Measurements from ENCODE around the gene MAP2K6. TPM values are rescaled to one million over a fixed set of nuclear protein-coding genes. Genes with fewer than 3 reads are reported as not detected.

The MAP2K6 gene
- total and polyA plus RNA-seq, 4 experiments from 2014 or later: 14.5 to 21.3 (median 17.4) TPM

DNA sequence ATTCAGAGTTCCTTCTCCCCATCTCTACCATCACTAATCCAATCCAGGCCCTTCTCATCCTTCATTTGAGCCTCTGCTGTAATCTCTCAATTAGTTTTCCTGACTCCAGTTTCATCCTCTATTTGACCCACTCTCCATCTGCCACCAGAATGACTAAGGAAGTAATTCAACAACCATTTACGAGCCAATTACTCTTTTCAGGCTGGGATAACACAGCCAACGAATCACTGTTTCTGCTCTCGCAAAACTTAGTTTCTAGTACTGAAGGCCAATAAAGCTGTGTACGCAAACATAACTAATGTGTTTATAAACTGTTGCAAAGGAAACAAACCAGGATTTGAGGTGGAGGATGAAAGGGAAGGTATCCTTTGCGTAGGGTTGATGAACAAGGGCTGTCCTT, 53.7 kb downstream of the MAP2K6 start:
- Mint-ChIP-seq H3K36me3 (peaks cover 20 to 33% of the 10 kb centered on the region in 2 donors), H3K27ac (no peak overlapping the region), H3K4me1 (peaks cover 11 to 16% (median 12%) of the 10 kb centered on the region in 4 donors), H3K4me3 (no peak overlapping the region), H3K27me3 (no peaks in the 10 kb centered on the region), H3K9me3 (no peaks in the 10 kb centered on the region)
- H3K4me3 ChIP-seq (ENCODE audit: low read length in 2 of 2): no peak overlapping the region
- no peaks in the 10 kb centered on the region for H3K27me3 ChIP-seq (ENCODE audit: insufficient read depth, low read length)
- ChIA-PET POLR2A (ENCODE audit: partially characterized antibody) (no interaction called here), CTCF (ENCODE audit: partially characterized antibody) (no interaction called here)
- H3K27ac ChIP-seq (ENCODE audit: low read depth, low read length): no peak overlapping the region
- no peaks in the 10 kb centered on the region for H3K9me3 ChIP-seq (ENCODE audit: control insufficient read depth in 1 of 2, low read length in 2 of 2)
- no peak for DNase-seq
- intact Hi-C loops (cut with micrococcal nuclease): no loop called here
- H3K4me1 ChIP-seq (ENCODE audit: insufficient read depth, low read length): no peaks in the 10 kb centered on the region
- no peaks in the 10 kb centered on the region for H3K36me3 ChIP-seq (ENCODE audit: insufficient read depth, low read length)

DNA sequence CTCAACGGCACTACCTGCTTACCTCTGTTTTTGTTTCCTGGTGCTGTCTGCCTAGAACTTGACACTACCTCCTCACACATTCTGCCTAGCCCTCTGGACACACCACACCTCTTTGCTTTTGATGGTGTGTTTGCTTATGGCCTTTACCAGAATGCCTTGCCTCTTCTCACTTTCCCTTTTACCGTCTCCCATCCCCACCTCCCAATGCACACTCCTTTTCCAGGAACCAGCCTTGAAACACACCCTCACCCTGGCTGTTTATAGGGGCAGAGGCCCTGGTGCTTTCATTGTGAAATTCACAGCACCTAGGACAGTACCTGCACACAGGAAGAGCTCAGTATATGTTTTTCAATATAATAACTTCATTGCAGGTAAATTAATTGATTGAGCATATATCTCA, 56.2 kb downstream of the MAP2K6 start:
- H3K9me3 Mint-ChIP-seq: no peaks in the 10 kb centered on the region
- CTCF ChIA-PET (ENCODE audit: partially characterized antibody): no interaction called here
- H3K4me3 Mint-ChIP-seq: no peak overlapping the region
- Histone ChIP-seq H3K27ac (ENCODE audit: low read depth, low read length) (no peak overlapping the region), H3K9me3 (ENCODE audit: control insufficient read depth in 1 of 2, low read length in 2 of 2) (no peaks in the 10 kb centered on the region), H3K36me3 (ENCODE audit: insufficient read depth, low read length) (no peaks in the 10 kb centered on the region), H3K4me1 (ENCODE audit: insufficient read depth, low read length) (no peaks in the 10 kb centered on the region), H3K4me3 (ENCODE audit: low read length in 2 of 2) (no peak overlapping the region), H3K27me3 (ENCODE audit: insufficient read depth, low read length) (no peaks in the 10 kb centered on the region)
- no peaks in the 10 kb centered on the region for H3K27me3 Mint-ChIP-seq
- intact Hi-C loops (cut with micrococcal nuclease): no loop called here
- H3K36me3 Mint-ChIP-seq: peaks cover 29 to 31% of the 10 kb centered on the region in 2 donors
- H3K4me1 Mint-ChIP-seq: peaks cover 12 to 16% (median 16%) of the 10 kb centered on the region in 4 donors
- DNase-seq: no peak
- POLR2A ChIA-PET (ENCODE audit: partially characterized antibody): no interaction called here
- H3K27ac Mint-ChIP-seq: peak overlapping the region in 3 of 7 donors; percentile 6 to 78 (median 56)

DNA sequence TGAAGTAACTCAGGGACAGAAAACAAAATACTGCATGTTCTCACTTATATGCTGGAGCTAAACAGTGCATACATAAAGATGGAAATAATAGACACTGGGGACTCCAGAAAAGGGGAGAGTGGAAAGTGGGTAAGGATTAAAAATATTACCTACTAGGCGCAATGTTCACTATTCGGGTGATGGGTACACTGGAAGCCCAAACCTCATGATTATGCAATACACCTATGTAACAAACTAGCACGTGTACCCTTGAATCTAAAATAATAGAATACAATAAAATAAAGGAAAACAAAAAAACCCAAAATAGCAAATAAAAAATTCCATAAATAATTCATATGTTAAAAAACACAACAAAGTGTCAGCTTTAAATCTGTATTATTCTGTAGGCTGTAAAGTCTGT, 56.9 kb downstream of the MAP2K6 start:
- H3K4me3 Mint-ChIP-seq: no peak overlapping the region
- H3K9me3 ChIP-seq (ENCODE audit: control insufficient read depth in 1 of 2, low read length in 2 of 2): no peaks in the 10 kb centered on the region
- no peak for DNase-seq
- POLR2A ChIA-PET (ENCODE audit: partially characterized antibody): no interaction called here
- no peaks in the 10 kb centered on the region for H3K4me1 ChIP-seq (ENCODE audit: insufficient read depth, low read length)
- no peak overlapping the region for H3K27ac Mint-ChIP-seq
- H3K4me1 Mint-ChIP-seq: peaks cover 9 to 15% (median 13%) of the 10 kb centered on the region in 4 donors
- H3K27ac ChIP-seq (ENCODE audit: low read depth, low read length): no peak overlapping the region
- no peaks in the 10 kb centered on the region for H3K27me3 ChIP-seq (ENCODE audit: insufficient read depth, low read length)
- no peaks in the 10 kb centered on the region for H3K36me3 ChIP-seq (ENCODE audit: insufficient read depth, low read length)
- no peaks in the 10 kb centered on the region for H3K9me3 Mint-ChIP-seq
- H3K27me3 Mint-ChIP-seq: no peaks in the 10 kb centered on the region
- CTCF ChIA-PET (ENCODE audit: partially characterized antibody): no interaction called here
- intact Hi-C loops (cut with micrococcal nuclease): no loop called here
- H3K36me3 Mint-ChIP-seq: peaks cover 30 to 35% of the 10 kb centered on the region in 2 donors
- no peak overlapping the region for H3K4me3 ChIP-seq (ENCODE audit: low read length in 2 of 2)

DNA sequence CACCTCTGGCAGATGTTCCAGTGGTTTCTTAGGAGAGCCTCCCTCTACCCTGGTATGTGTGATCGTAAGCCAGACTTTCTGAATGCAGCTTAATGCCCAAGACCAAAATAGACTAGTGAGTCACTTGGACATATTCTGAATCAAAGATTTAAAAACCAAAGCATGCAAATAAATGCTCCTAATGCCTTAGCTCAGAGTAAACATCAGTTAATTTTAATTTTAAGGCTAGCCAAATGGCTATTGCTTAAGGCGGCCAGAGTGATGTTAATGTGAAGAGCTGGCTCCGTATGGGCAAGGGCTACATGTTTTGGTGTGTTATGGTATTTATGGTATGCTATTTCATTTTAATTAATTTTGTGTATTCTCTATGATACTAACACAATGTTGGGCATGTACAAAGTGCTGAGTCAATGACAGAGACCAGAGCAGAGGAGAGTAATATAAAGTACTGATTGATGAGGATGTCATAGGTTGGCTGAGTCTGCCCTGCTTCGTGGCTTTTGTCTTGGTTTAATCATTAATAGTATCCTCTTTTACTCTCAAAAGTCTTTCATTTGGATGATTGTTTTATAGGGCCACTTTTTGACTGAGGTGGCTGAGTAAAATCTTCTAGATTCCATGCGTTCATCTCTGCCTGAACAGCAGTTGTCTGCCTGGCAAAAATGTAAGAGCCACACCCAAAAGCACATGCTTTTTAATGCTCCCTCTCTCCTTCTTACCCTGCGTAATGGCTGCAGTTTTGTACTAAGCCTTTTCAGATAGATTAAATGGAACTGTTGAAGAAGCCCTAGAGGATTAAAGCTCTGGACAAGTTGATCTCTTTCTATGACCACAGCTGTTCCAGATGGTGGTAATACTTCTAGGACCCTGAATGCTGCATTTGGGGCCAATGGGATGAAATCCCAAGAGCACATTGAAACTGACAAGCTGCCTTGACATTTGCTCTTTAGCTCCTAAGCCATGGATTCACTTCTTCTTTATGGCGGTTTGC, 59.6 kb downstream of the MAP2K6 start:
- ChIA-PET POLR2A (ENCODE audit: partially characterized antibody) (no interaction called here), CTCF (ENCODE audit: partially characterized antibody) (no interaction called here)
- Mint-ChIP-seq H3K36me3 (peaks cover 28 to 37% of the 10 kb centered on the region in 2 donors), H3K4me3 (no peak overlapping the region), H3K27ac (peak overlapping the region in 1 of 7 donors; percentile 68), H3K27me3 (no peaks in the 10 kb centered on the region), H3K4me1 (peaks cover 12 to 28% (median 18%) of the 10 kb centered on the region in 4 donors), H3K9me3 (no peaks in the 10 kb centered on the region)
- Histone ChIP-seq H3K36me3 (ENCODE audit: insufficient read depth, low read length) (no peaks in the 10 kb centered on the region), H3K27me3 (ENCODE audit: insufficient read depth, low read length) (no peaks in the 10 kb centered on the region), H3K9me3 (ENCODE audit: control insufficient read depth in 1 of 2, low read length in 2 of 2) (no peaks in the 10 kb centered on the region), H3K27ac (ENCODE audit: low read depth, low read length) (no peak overlapping the region), H3K4me1 (ENCODE audit: insufficient read depth, low read length) (no peaks in the 10 kb centered on the region), H3K4me3 (ENCODE audit: low read length in 2 of 2) (no peak overlapping the region)
- intact Hi-C loops (cut with micrococcal nuclease): no loop called here
- DNase-seq: no peak

DNA sequence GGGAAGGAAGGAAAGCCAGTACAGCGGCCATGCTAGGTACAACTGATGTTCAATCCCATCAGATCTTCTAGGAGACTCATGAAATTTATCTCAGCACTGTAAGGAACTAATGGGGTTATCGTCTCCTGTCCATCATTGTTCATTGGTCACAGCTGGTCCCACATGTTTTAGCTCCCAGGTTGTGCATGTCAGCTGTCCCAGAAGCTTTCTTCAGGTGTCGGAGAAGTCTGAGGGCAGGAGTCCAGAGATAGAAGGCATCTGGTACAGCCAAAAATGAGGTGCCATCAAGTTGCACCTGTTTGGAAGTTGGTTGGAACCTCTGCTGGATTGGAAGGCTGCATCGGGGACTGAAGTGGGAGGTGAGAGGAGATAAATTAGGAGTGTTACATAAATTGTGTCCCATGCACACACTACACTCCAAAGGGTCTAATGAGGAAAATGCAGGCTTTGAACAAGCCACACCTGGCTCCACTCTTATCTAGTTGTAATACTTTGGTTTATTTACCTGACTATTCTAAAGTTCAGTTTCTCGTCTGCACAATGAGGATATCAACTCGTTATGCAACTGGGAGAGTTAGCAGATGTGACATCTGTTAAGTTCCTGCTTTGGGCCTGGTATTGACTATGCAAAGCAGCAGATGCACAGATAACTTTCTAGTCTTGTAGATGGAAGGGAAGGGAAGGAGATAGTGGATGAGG, 62.9 kb downstream of the MAP2K6 start:
- no peak overlapping the region for H3K27ac ChIP-seq (ENCODE audit: low read depth, low read length)
- H3K9me3 ChIP-seq (ENCODE audit: control insufficient read depth in 1 of 2, low read length in 2 of 2): no peaks in the 10 kb centered on the region
- no peak overlapping the region for H3K4me3 ChIP-seq (ENCODE audit: low read length in 2 of 2)
- H3K4me1 ChIP-seq (ENCODE audit: insufficient read depth, low read length): no peaks in the 10 kb centered on the region
- intact Hi-C loops (cut with micrococcal nuclease): no loop called here
- H3K27ac Mint-ChIP-seq: peak overlapping the region in 1 of 7 donors; percentile 40
- H3K27me3 ChIP-seq (ENCODE audit: insufficient read depth, low read length): no peaks in the 10 kb centered on the region
- ChIA-PET POLR2A (ENCODE audit: partially characterized antibody) (no interaction called here), CTCF (ENCODE audit: partially characterized antibody) (no interaction called here)
- no peaks in the 10 kb centered on the region for H3K9me3 Mint-ChIP-seq
- H3K4me1 Mint-ChIP-seq: peaks cover 13 to 22% (median 21%) of the 10 kb centered on the region in 4 donors
- no peaks in the 10 kb centered on the region for H3K36me3 ChIP-seq (ENCODE audit: insufficient read depth, low read length)
- H3K36me3 Mint-ChIP-seq: peaks cover 20 to 27% of the 10 kb centered on the region in 2 donors
- H3K4me3 Mint-ChIP-seq: no peak overlapping the region
- DNase-seq: no peak
- H3K27me3 Mint-ChIP-seq: no peaks in the 10 kb centered on the region

DNA sequence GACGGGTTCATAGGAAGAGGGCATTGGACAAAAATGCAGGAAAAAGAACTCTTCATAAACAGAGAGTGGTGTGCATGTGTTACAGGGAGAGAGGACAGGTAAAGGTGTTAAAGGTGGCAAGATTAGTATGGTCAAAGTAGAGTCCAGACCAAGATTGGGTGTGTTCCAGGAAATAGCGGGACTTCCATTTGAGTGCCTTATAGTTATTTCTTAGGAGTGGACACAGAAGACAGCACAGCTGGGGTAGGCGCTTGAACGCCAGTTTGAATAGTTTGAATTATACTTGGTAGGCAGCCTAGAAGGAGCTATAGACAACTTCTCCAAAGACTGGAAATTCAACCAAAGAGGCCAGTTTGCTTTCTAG, 63.4 kb downstream of the MAP2K6 start:
- Histone ChIP-seq H3K9me3 (ENCODE audit: control insufficient read depth in 1 of 2, low read length in 2 of 2) (no peaks in the 10 kb centered on the region), H3K4me1 (ENCODE audit: insufficient read depth, low read length) (no peaks in the 10 kb centered on the region), H3K4me3 (ENCODE audit: low read length in 2 of 2) (no peak overlapping the region), H3K36me3 (ENCODE audit: insufficient read depth, low read length) (no peaks in the 10 kb centered on the region), H3K27me3 (ENCODE audit: insufficient read depth, low read length) (no peaks in the 10 kb centered on the region), H3K27ac (ENCODE audit: low read depth, low read length) (no peak overlapping the region)
- intact Hi-C loops (cut with micrococcal nuclease): no loop called here
- Mint-ChIP-seq H3K4me1 (peaks cover 13 to 22% (median 21%) of the 10 kb centered on the region in 4 donors), H3K36me3 (peaks cover 20 to 32% of the 10 kb centered on the region in 2 donors), H3K27ac (no peak overlapping the region), H3K9me3 (no peaks in the 10 kb centered on the region), H3K4me3 (no peak overlapping the region), H3K27me3 (no peaks in the 10 kb centered on the region)
- POLR2A ChIA-PET (ENCODE audit: partially characterized antibody): interaction anchor here (1.7 kb wide), 1 partner anchor 63 kb away, joined by 5 read pairs; the partner anchor contains the start of gene MAP2K6
- DNase-seq: no peak
- CTCF ChIA-PET (ENCODE audit: partially characterized antibody): no interaction called here

DNA sequence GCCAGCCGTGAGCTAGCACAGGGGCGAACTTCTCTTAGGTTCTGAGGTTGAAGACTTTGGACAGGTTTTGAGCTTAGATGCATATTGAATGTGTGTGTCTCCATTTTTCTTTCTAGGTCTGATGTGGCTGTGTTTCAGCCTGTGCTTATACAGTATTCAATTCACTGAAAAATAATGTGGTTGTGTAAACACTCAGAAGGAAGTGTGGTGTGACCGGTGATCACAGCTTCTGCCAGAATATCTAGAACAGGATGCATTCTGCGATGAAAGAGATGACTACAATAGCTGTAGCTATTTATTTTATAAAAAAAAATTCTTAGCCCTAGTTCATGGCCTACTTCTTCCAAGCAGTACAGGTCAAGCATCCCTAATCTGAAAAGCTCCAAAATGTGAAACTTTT, 64.4 kb downstream of the MAP2K6 start:
- peak overlapping the region in 2 of 8 donors; percentile 17 to 20 for H3K4me3 Mint-ChIP-seq
- no peak for DNase-seq
- peak overlapping the region in 2 of 7 donors; percentile 57 to 68 for H3K27ac Mint-ChIP-seq

More for the DNA sequence above, 64.4 kb downstream of the MAP2K6 start:
- intact Hi-C loops (cut with micrococcal nuclease): no loop called here
- no peaks in the 10 kb centered on the region for H3K4me1 ChIP-seq (ENCODE audit: insufficient read depth, low read length)
- ChIA-PET CTCF (ENCODE audit: partially characterized antibody) (interaction anchor here (0.8 kb wide), 1 partner anchor 17 kb away, joined by 3 read pairs; no protein-coding TSS in a partner anchor), POLR2A (ENCODE audit: partially characterized antibody) (interaction anchor here (1.7 kb wide), 1 partner anchor 64 kb away, joined by 5 read pairs; the partner anchor contains the start of gene MAP2K6)
- peaks cover 11 to 21% (median 20%) of the 10 kb centered on the region in 4 donors for H3K4me1 Mint-ChIP-seq
- H3K9me3 ChIP-seq (ENCODE audit: control insufficient read depth in 1 of 2, low read length in 2 of 2): no peaks in the 10 kb centered on the region
- no peaks in the 10 kb centered on the region for H3K27me3 Mint-ChIP-seq
- no peaks in the 10 kb centered on the region for H3K9me3 Mint-ChIP-seq
- H3K4me3 ChIP-seq (ENCODE audit: low read length in 2 of 2): no peak overlapping the region
- H3K27ac ChIP-seq (ENCODE audit: low read depth, low read length): no peak overlapping the region
- H3K36me3 ChIP-seq (ENCODE audit: insufficient read depth, low read length): no peaks in the 10 kb centered on the region
- H3K36me3 Mint-ChIP-seq: peaks cover 17 to 34% of the 10 kb centered on the region in 2 donors
- H3K27me3 ChIP-seq (ENCODE audit: insufficient read depth, low read length): no peaks in the 10 kb centered on the region
